AG08395 (cell line): ENCODE measurements around the gene ARHGEF17.

Experiments used
- DNase-seq: peaks from one replicate; pipeline ENCODE4 v3.0.0; 2012; ENCODE audit warnings: mixed read lengths, low spot score

The ARHGEF17 gene

DNA sequence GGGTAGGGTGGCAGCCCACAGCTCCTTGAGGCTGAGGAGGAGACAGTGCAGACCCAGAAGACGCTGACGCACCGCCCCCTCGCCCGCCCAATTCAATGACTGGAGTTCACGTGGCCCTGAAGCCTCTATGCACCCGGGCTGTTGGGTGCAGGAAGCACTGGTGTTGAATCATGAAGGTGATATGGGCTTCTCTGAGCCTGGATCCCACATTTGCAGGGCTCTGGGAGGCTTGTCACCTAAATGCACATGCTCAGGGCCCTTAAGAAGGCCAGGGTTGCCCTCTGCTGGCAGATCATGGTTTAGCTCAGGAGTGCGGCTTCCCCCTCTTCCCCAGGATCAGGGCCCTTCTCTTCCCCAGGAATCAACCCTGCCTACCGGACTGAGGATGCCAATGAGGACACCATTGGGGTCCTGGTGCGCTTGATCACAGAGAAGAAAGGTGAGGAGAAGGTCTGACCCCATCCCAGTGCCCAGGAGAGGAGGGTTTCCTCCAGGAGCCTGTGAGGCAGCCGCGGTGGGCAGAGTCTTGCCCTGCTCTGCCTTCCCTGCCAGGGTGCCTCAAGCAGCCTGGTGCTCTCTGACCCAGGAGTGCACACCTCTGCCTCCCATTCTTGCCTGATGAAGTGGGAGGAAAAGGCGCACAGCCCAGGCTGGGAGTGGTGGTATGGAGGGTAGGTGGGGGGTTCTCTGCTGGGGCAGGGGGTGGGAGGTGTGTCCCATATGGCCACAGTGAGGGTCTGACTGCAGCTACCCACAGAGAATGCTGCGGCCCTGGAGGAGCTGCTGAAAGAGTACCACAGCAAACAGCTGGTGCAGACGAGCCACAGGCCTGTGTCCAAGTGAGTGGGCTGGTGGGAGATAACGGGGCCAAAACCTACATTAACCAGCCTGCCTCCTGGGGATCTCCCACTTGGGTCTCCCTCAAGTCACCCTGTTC is 85.7 kb downstream of the ARHGEF17 start:
- peak; percentile 89 for DNase-seq

DNA sequence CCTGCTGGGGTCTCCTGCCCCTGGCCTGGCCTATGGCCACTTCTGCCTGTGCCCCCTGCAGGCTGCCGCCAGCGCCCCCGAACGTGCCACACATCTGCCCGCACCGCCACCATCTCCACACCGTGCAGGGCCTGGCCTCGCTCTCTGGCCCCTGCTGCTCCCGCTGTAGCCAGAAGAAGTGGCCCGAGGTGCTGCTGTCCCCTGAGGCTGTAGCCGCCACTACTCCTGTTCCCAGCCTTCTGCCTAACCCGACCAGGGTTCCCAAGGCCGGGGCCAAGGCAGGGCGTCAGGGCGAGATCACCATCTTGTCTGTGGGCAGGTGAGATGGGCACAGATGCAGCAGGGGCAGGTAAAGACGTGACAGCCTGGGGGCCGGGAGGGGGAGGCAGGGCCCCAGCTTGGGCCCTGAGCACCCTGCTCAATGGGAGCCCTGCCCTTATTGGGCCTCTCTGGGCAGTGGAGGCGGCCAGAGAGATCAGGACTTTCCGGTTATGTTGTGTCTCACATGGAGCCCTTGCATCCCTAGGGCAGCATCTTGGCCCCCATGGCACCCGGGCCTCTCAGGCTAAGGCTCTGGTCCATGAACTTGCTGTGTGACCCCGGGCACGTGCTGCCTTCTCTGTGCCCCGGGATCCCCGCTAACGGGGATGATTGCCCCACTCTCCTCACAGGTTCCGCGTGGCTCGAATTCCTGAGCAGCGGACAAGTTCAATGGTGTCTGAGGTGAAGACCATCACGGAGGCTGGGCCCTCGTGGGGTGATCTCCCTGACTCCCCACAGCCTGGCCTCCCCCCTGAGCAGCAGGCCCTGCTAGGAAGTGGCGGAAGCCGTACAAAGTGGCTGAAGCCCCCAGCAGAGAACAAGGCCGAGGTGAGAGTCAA is 86.6 kb downstream of the ARHGEF17 start:
- DNase-seq, result no peak

DNA sequence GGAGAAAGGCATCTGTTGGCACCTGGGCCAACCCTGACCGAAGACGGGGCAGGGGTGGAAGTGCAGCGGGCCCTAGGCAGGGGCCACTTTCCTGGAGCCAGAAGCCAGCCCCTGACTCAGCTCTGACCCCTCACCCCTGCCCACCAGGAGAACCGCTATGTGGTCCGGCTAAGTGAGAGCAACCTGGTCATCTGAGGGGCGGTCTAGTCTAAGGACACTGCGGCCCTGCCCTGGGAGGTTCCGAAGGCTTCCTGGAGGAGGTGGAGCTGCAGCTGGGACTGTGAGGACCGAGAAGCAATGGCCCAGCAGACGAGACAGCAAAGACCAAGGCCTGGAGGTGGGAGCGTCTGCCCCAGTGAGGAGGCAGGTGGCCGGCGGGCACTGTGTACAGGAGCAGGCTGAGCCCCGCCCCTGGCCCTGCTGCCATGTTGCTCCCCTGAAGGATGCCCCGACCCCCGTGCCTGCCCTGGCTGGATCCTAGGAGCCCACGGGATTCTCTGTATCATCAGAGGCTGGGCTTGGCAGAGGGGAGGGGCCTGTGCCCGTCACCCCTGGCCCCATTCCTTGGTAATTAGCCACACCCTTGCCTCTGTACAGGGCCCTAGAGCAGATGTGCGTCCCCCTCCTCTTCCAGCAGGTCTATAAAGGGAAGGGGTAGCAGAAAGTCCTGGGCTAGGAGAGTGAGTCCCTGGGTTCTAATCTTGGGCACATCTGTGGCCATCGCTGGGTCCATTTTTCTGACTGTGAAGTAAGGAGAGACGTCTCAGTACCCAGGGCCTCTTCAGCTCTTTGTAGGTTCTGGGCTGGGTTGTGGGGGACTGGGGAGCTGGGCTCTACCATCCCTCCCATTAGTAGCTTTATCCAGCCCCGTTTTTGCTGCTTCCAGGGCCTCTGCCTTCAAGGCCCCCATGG is 87.5 kb downstream of the ARHGEF17 start:
- no peak for DNase-seq

DNA sequence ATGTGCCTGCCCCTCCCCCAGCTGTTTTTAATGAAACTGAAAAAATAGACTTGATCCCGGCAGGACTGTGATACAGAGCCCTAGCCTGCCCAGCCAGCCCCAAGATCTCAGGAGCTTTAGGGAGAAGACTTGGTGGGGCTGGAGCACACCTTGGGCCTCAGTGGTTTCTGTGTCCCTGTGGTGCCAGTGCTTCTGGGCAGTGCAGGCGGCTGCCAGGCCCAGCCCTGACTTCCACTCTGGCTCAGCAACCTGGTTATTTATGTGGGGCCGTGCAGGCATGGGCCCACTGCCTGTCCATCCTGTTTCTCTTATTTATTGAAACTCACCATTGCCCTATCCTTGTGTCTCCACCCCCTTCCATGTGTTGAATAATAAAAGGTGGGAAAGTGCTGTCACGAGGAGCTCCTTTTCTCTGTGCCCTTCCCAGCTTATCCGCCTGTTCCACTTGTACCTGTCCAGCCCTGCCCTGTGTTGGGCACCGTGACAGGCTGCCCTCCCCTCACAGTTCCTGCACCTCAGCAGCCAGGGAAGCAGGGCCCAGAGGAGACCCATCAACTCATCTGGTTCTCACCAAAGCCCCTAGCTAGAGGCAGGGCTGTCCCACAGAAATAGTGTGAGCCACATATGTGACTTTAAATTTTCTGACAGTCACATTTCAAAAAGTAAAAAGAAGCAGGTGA is 88.3 kb downstream of the ARHGEF17 start:
- DNase-seq, result no peak

DNA sequence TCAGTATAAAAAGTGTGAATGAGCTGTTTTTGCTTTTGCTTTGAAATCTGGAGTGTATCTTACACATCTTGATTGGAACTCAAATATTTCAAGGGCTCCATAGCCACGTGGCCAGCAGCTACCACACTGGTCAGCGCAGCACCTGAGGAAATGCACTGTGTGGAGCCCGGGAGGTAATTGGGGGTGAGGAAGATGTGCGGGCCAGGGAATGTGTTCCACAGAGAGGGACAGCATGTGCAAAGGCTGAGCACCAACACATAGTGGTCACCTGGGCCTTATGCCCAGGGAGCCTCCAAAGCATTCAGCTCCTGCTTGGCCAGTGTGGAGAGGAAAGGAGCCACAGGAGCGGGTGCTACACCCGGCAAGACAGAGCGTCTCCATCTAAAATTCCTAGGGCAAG is 88.9 kb downstream of the ARHGEF17 start:
- DNase-seq, result no peak

DNA sequence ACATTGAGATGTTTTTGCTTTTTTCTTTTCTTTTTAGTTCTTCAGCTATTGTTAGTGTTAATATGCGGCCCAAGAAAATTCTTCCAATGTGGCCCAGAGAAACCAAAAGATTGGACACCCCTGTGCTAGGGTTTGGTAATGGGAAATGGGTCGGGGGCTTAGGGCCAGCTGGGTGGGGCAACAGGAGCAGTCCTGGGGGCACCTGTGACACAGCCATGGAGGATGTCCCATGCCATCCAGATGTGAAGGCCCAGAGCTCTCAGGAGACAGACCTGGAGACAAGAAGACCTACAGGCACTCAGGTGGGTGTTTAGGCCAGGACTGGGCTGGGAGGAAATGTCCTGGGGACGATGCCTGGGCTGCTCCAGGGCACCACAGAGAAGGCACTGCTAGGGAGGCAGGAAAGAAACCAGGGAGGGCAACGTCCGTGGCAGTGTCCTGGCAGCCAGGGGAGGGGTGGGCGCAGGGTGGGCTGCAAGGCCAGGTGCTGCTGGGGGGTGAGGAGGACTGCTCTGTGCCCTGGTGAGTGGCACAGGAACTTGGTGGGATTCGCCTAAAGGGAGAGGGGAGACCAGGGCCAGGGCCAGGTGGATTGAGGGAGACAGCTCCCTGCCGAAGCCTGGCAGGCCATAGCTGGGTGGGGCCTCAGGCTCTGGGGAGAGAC is 89.5 kb downstream of the ARHGEF17 start:
- DNase-seq, result no peak

DNA sequence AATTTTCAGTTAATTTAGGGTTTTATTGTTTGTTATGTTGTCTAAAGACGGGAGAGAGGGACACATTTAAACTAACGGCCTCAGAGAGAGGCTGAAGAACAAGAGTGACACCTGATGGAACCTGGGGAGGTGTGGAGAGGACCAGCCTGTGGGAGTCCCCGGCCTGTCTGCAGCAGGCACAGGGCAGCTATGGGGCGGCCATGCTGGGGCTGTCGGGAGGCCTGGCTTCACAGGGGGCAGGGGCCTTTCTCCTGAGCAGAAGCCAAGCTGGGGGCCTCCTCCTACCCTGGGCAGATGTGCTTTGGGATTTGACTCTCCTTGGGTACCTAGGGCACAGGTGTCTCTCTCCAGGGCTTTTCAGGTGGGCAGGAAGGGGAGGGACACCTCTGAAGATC is 90.1 kb downstream of the ARHGEF17 start:
- DNase-seq, result no peak

DNA sequence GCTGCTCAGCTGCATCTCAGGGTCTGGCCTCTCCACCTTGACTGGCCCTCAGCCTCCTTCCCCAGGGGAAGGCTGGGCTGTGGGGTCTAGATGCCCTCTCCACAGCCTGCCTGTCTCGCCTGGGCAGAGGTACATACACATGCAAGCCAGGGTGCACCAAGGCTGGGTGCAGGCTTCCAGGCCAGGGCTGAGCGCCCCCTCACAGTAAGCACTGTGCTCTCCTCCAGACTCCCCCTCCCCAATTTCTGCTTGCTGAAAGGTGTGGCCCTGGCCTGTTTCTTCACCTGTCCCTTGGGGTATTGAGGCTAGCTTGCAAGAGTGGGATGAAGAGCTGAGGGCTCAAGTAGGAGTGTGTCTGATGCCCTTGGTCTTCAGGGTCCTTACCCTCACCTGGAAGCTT is 90.6 kb downstream of the ARHGEF17 start:
- DNase-seq, result no peak

DNA sequence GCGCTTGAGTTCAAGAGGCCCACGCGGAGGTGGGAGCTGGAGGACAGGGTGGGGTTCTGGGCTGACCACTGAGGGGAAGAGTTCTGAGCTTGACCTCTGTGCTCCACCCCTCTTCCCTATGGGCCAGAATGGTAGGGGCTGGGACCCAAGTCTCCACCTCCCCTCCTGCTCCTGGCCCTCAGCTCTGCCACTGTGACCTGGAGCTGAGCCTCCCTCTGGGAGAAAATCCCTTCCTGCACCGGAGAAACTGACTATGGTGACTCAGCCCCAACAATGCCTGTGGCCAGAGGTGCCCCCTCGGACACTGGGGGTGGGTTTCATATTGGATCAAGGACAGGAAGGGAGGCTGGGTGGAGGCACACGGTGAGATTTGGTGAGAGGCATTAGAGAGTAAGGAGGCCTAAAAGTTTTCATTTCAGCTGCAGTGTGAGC is 91.1 kb downstream of the ARHGEF17 start:
- peak; percentile 26 for DNase-seq

DNA sequence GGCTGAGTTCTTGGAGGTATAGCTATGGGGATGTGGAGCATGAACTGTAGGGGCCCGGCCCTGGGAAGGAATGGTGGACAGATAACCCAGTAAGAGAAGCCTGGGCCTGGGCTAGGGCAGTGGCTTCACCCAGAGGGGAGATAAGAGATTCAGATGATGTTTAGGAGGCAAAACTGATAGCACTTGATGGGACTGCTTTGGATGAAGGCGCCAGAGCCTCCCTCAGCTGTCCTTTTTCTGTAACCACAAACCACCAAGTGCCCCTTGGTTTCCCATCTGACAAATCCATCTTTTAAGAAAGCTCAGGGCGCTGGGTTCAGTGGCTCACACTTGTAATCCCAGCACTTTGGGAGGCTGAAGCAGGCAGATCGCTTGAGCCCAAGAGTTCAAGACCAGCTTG is 91.6 kb downstream of the ARHGEF17 start:
- DNase-seq, result no peak

DNA sequence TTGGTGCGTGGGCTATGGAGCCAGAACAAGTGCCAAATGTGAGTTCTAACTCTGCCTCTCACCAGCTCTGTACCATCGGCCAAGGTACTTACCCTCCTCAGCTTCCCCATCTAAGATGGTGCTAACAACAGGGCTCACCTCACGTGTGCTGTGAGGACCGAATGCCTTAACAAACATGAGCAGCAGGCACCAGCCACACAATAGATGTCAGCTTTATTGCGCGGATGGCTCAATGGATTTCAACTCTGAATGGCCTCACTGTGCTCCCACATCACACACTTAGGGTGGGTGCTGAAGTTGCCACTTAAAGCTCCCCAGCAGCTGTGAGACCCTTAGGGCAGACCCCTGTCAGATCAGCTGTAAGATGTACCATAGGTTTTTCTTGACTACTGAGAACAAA is 92.2 kb downstream of the ARHGEF17 start:
- DNase-seq, result no peak

DNA sequence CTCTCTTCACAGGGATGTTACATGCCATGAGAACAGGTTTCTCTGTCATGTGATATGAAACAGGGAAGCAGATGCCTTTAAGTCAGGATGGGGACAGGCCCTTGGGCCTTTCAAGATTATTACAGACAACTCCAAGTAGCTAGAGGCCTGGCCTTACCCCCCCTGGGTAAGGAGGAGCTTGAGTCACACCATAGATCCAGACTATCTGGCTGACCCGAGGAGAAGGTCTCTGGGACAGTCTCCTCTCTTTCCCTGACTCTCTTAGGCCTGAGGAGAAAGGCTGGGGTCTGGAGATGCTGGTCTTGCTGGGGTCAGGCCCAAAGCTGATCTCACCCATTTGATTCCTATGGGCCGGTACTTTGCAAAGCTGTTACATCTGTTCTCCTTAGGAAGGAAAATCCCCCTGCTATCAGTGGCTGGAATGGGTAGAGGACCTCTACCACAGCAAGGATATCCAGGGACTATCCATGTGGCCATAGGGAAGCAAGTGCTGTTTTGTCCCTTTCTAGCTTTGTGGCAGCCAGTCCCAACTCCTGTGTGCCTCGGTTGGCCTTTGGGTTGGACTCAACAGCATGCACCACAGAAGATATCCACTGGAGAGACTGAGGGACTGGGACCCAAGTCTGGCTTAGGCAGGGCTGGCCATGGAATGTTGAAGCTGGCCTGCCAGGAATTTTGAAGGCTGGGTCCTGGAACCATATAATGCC is 93.3 kb downstream of the ARHGEF17 start:
- DNase-seq, result peak; percentile 24

DNA sequence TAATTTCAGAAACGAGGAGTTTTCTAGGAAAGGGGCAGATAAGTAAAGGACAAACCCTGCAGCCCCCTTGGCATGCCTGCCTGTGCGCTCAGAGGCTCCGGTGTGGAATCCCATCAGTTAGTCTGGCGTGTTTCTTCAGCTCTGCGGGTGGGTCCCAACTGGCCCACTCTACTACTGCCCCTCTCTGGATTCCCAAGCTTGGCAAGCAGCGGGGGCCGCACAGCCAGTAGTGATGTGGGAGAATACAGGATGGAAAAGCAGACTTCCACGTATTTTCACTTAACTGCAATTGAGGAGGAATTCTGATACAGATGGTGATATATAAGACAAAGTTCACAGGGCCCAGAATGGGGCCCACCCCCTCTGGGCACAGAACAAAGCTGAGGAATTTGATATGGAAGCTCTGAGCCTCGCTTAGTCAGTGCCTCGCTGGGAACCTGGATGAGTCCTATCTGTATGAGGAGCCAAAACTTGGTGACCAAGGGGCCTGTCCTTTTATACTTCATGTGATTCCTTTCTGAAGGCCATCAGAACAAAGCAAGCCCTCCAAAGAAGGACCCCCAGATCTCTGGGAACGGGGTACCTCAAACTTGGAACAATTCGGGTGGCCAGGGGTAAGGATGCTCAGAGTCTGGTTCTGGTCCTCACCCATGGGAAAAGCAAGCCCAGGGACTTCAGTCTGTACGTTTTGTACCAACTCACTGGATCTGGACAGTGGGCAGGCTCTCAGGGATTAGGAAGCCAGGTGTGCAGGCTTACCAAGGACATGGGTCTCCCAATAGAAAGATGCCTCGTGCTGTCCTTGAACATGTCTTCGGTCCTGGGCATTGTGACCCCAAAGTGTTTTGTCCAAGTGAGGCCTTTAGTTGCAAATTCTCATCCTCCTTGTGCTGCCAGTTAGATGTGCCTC is 94.1 kb downstream of the ARHGEF17 start:
- no peak for DNase-seq

DNA sequence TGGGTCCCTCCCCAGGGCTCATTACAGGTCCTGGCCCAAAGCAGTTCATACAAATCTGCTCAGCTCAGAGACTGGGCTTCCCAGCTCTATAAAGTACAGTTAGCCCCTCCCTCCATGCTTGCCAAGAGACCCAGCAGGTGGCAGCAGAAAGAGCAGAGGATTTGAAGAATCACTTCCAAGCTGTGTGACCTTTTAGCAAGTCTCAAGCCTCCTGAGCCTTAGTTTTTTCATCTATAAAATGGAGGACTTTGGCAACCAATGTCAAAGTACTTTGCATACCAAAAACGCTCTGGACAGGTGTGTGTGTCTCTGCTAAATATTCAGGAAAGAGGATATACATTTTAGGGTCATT is 94.7 kb downstream of the ARHGEF17 start:
- no peak for DNase-seq

DNA sequence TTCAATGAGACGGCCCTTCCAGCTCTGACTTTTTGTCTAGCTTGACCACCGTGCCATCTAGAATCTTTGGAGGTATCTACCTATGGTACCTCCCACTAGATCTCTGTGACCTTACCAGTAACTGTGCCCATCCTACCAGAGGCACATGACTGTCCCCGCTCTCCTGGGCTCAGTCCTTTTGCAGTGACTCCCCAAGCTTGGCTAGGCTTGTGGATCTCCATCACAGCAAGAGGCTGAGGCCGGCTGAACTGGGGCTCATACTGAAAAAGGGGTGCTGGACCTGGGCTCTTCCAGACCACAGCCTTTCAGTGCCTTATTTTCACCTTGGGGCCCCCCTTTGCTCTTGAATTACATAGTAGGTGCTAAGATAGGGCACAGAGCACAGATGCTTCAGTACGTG is 95.5 kb downstream of the ARHGEF17 start:
- DNase-seq, result no peak

DNA sequence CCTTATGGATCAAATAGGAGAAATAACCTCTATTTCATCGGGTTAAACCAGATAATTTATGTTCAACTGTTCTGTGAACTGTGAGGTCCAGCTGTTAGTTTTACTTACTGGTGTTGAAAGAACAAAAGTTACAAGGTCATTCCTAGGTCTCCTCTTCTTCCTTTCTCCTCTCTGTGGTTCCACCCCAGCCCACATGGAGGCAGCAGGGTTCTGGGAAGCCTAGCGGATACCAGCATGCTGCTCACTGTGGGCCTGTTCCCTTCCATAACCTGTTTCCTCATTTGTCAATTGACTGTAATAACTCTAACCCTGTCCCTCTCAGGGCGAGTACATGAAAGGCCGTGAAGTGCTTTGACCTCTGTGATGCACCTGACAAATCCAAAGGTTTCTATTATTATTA is 96.0 kb downstream of the ARHGEF17 start:
- DNase-seq, result peak; percentile 81

DNA sequence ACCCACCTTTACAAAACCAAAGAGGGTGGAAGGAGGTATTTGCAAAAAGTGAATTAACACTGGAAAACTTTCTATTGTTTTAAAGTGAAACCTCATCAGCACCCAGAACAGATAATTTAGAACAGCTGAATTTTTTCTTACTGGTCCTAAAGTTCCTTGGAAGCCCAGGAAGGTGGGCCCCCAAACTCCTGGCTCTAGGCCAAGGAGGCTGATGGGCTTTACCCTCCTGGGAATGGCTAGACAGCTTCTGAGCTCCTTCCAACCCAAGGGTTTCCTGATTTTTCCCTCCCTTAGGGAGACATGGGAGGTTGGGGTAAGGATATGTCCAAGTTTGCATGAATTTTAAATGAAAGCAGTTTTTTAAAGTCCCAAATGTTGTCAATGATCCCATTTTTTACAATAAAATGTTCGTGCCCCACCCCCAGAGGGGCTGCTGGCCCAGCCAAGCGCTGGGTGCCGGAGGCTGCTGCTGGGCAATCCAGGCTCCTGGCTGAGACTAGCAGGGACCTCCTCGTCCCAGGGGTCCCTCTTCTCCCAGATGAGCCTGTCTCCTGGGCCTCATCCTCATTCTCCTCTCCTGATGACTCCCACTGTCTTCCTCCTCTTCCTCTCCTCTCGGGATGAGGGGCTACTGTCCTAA is 96.5 kb downstream of the ARHGEF17 start:
- DNase-seq, result no peak

DNA sequence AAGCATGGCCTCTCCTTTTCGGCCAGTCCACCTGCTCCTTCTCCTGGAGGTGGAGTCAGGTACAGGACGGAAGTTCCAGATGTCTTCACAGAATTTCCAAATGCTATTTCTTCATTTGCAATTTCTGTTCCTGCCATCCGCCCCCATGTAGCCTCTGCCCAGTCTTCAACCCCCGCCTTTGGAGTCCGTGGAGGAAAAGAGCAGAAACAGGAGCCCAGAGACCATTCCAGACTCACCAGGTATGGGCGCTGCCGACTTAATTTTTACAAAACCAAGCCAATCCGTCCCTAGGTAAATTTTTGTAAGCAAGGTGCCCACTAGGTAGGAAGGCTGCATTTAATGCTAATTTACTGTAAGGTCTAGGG is 97.1 kb downstream of the ARHGEF17 start:
- DNase-seq, result no peak

DNA sequence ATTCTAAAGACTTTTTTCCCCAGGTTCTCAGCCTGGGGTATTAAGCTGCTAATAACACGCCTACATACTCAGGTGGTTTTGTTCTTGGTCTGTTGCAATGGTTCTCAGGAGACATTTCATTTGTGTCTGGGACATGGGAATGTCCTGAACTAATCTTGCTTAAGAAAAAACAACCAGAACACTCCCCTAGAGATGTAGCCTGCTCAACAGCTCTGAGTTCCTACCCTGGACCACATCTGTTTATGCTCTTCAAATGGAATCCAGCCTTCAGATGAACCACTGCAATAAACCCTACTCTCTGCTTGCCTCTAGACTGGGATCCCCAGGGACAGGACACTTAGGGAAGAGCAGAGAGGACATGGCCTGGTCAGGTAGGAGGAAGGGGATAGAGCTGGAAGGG is 98.1 kb downstream of the ARHGEF17 start:
- no peak for DNase-seq
